ENCODE measurements around the gene OR6C76.

Gene OR6C76

DNA sequence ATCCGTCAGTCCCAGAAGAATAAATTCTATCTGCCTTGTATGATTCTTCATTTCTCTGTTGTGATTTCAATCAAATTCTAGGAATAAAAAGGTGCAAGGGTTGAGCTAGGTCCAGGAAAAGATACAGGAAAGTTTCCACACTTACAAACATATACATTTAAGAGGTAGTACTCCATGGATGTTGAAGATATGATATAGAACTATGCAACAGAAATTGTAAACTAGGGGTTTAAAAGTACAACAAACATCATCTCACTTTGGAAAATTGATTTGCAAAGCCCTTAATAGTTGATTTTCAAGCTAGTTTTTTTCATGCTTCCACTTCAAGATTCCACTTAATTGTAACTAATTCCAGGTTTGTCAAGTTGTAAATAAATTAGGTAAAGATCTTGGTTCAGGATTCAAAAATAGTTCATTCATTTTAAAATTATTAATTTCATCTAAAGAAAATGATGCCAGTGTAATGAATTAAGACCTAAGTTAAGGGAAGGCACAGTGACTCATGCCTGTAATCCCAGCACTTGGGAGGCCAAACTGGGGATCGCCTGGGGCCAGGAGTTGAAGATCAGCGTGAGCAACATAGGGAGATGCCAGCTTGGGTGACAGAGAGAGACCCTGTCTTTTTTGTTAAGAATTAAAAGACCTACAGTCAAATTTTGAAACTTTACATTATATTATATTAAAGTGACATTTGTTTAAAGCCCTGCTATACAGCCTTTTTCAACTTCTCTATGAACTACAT lies 44.2 kb downstream of the OR6C76 start, which contains the start of gene OR6C70:
OR6C70 (minus strand) TSS at position 51 of the 742 bp plus-strand sequence; CDS start at position 51, 0 bp downstream.
- DNase-seq = no peak

DNA sequence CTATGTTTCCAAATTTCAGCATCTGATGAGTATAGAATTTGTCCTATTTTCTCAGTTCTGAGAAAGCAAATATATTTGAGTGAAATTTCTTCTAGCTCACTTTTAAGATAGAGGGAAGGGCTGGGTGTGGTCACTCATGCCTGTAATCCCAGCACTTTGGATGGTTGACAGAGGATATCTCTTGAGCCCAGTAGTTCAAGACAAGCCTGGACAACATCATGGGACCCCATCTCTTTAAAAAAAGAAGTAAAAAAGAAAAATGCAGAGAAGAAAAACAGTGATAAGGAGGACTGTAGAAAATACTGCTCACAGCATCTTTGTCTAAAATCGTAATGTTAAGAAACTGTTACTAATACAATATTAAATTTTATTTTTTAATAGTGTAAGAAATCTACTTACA lies 46.2 kb downstream of the OR6C76 start:
- DNase-seq = no peak
